GM18511 (cell line): ENCODE data around the gene BAG1.

ENCODE experiments used
- ATAC-seq: cut with Tn5 transposase; IDR thresholded peaks from one replicate; pipeline ENCODE4 v1.9.1; 2021; ENCODE audit warnings: mild to moderate bottlenecking, moderate library complexity; ENCODE audit not compliant: unreplicated experiment

The BAG1 gene

GRCh38 chr9:33220681-33221567 lies 43.6 kb downstream of the BAG1 start:
- no peak for ATAC-seq

GRCh38 chr9:33211695-33212393 lies 52.7 kb downstream of the BAG1 start:
- no peak for ATAC-seq

- ATAC-seq, result no peak
Observed at GRCh38 chr9:33210006-33210715, 54.3 kb downstream of the BAG1 start.

- ATAC-seq, result no peak
Observed at GRCh38 chr9:33209394-33209793, 55.1 kb downstream of the BAG1 start.

- peak; percentile 100 for ATAC-seq
Observed at GRCh38 chr9:33202552-33203201, 61.8 kb downstream of the BAG1 start.
